Peyer's patch (tissue), 4 donors: Measurements from ENCODE around the gene LAGE3. TPM values are rescaled to one million over a fixed set of nuclear protein-coding genes. Genes with fewer than 3 reads are reported as not detected.

Experiments
- DNase-seq, 3 donors: peaks; one replicate each; pipeline ENCODE4 v3.0.0-alpha.2; 2017 to 2019
- H3K27ac ChIP-seq, 4 donors: fragments of 200-600 bp; sonication (generic); one replicate each; pipeline ENCODE4 v1.5.1; 2016 to 2019
- H3K27me3 ChIP-seq, 2 donors: fragments of 200-600 bp; sonication (generic); one replicate each; pipeline ENCODE4 v1.5.1; 2019
- H3K36me3 ChIP-seq, 3 donors: fragments of 200-600 bp; sonication (generic); one replicate each; pipeline ENCODE4 v1.5.1; 2016 to 2019
- H3K4me1 ChIP-seq, 4 donors: fragments of 200-600 bp; sonication (generic); one replicate each; pipeline ENCODE4 v1.5.1; 2016 to 2019
- H3K4me3 ChIP-seq, 4 donors: fragments of 200-600 bp; sonication (generic); 1 replicate in 3 of 4; 2 replicates in 1 of 4; pipeline ENCODE4 v1.5.1; 2016 to 2019; ENCODE audit warnings: mild to moderate bottlenecking in 1 of 4
- H3K9me3 ChIP-seq, 4 donors: fragments of 200-600 bp; sonication (generic); one replicate each; pipeline ENCODE4 v1.5.1; 2016 to 2019; ENCODE audit warnings: mild to moderate bottlenecking in 1 of 4
- CTCF ChIP-seq, 6 experiments: fragments of 450-650 bp in 4 of 6; fragments of 200-600 bp in 2 of 6; sonication (generic) in 1 of 6; IDR thresholded peaks; one replicate each; pipeline ENCODE4 v1.5.1; 2017 to 2019; ENCODE audit warnings: antibody characterized with exemption in 6 of 6, mild to moderate bottlenecking in 3 of 6, moderate library complexity in 1 of 6
- POLR2A ChIP-seq, 2 donors: fragments of 450-650 bp; IDR thresholded peaks; one replicate each; pipeline ENCODE4 v1.5.1; 2017; ENCODE audit warnings: antibody characterized with exemption in 2 of 2, mild to moderate bottlenecking in 2 of 2, moderate library complexity in 2 of 2
- total RNA-seq, 4 donors: library from RNA; depleted of rRNA; stranded (reverse); fragments of >200 nt; gene quantifications; one replicate each; pipeline ENCODE4 v1.1.0, GENCODE V29; 2016

Gene LAGE3
- total RNA-seq, 4 donors from 2014 or later: 8.5 to 15.7 (median 10.8) TPM

DNA sequence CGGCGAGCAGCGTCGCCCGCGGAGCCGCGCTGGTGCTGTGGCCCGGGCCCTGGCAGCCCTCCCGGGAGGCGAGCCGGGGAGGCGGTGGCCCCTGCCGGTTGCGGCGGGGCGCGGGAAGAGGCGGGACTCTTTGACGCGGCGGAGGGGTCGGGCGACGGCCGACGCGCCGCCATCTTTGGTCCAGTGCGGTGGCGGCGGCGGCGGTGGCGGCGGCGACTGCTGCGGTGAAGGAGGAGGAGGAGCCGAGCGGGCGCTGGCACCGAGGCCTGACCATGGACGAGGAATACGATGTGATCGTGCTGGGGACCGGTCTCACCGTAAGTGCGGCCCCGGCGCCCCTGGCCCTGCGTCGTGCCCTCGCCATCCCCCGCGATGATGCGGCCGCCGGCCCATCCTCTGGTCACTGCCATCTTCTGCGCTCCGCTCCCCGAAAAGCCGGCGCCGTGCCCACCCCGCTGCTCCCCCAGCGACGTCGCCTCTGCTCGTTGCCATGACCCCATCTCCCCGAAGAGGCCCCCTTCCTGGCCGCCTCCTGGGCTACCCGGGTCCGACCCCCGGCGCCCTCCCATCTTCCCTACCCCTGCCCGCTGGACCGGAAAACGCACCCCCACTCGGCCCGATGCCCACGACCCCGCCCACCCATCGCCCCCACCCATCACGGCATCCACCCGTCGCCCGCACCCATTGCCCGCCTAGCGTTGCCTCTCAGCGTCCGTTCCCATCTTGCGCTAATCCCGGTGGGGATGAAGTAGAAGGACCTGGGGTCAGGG is 41.9 kb downstream of the LAGE3 start, which contains the start of gene GDI1:
Gene GDI1, plus strand, starts transcription at position 172 of the 770 bp plus-strand sequence. Its CDS starts 101 bp downstream, at position 273.
- H3K4me3 ChIP-seq: peak within 1 kb of the TSS; percentile 68 to 81 (median 75)
- H3K27me3 ChIP-seq: no peaks in the 10 kb centered on the region
- TF ChIP-seq CTCF (IDR thresholded peaks at IDR 0.05) (no peak), POLR2A (IDR thresholded peaks at IDR 0.05) (peak in 1 of 2 donors; percentile 17)
- peak within 1 kb of the TSS; percentile 84 to 95 (median 92) for H3K27ac ChIP-seq
- H3K9me3 ChIP-seq: no peaks in the 10 kb centered on the region
- peak in 2 of 3 donors; percentile 66 to 67 for DNase-seq
- peaks cover 0 to 27% (median 0%) of the 10 kb centered on the region in 3 donors for H3K36me3 ChIP-seq
- H3K4me1 ChIP-seq: peaks cover 0 to 14% (median 0%) of the 10 kb centered on the region in 4 donors

DNA sequence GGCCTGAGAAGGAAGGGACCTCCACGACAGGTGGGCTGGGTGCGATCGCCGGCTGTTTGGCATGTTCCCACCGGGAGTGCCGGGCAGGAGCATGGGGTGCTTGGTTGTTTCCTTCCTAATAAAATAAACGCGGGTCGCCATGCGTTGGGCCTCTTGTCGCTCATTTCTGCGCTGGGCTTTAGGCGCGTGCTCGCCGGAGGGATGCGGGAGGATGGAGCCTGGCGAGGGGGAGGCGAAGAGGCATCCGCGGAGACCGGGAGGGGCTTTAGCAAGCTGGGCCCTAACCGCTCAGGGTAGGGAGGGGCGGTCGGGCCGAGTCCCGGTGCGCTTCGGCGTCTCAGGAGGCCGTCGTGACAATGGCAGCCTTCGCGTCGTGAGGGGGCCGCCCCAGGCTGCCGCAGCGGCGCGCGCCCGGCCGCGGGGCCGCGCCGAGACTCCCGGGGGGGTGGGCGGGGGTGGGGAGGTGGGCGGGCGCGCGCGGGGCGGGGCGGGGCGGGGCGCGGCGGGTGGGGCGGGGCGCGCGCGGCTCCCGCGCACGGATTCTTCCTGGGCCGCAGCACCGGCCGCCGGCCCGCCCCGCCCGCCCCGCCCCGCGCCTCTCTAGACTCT is 42.6 kb downstream of the LAGE3 start:
- Histone ChIP-seq H3K4me3 (peak overlapping the region; percentile 68 to 81 (median 75)), H3K4me1 (peaks cover 0 to 14% (median 0%) of the 10 kb centered on the region in 4 donors), H3K9me3 (no peaks in the 10 kb centered on the region), H3K27me3 (no peaks in the 10 kb centered on the region), H3K36me3 (peaks cover 0 to 24% (median 0%) of the 10 kb centered on the region in 3 donors), H3K27ac (peak overlapping the region; percentile 84 to 95 (median 92))
- DNase-seq: peak in 2 of 3 donors; percentile 58
- no peak for TF ChIP-seq CTCF (IDR thresholded peaks at IDR 0.05)
- no peak for TF ChIP-seq POLR2A (IDR thresholded peaks at IDR 0.05)

DNA sequence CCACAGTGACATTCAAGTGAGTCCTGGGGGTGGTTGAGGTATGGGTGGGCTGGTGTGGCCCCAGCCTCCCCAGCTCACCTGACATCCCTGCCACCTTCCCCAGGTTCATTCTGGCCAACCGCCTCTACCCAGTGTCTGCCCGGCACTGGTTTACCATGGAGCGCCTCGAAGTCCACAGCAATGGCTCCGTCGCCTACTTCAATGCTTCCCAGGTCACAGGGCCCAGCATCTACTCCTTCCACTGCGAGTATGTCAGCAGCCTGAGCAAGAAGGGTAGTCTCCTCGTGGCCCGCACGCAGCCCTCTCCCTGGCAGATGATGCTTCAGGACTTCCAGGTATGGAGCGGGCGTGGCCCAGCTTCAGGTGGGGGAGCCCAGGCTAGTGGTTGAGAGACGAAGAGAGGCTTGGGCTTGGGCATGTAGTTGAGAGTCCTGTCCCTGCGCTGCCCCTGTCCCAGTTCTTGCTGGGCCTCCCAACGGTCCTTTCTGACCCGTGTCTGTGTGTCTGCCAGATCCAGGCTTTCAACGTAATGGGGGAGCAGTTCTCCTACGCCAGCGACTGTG is 43.8 kb downstream of the LAGE3 start:
- no peaks in the 10 kb centered on the region for H3K9me3 ChIP-seq
- no peaks in the 10 kb centered on the region for H3K27me3 ChIP-seq
- H3K36me3 ChIP-seq: peaks cover 0 to 17% (median 0%) of the 10 kb centered on the region in 3 donors
- H3K4me3 ChIP-seq: no peak overlapping the region
- H3K4me1 ChIP-seq: peaks cover 0 to 14% (median 0%) of the 10 kb centered on the region in 4 donors
- H3K27ac ChIP-seq: no peak overlapping the region
- DNase-seq: no peak
- TF ChIP-seq POLR2A (IDR thresholded peaks at IDR 0.05) (no peak), CTCF (IDR thresholded peaks at IDR 0.05) (no peak)

DNA sequence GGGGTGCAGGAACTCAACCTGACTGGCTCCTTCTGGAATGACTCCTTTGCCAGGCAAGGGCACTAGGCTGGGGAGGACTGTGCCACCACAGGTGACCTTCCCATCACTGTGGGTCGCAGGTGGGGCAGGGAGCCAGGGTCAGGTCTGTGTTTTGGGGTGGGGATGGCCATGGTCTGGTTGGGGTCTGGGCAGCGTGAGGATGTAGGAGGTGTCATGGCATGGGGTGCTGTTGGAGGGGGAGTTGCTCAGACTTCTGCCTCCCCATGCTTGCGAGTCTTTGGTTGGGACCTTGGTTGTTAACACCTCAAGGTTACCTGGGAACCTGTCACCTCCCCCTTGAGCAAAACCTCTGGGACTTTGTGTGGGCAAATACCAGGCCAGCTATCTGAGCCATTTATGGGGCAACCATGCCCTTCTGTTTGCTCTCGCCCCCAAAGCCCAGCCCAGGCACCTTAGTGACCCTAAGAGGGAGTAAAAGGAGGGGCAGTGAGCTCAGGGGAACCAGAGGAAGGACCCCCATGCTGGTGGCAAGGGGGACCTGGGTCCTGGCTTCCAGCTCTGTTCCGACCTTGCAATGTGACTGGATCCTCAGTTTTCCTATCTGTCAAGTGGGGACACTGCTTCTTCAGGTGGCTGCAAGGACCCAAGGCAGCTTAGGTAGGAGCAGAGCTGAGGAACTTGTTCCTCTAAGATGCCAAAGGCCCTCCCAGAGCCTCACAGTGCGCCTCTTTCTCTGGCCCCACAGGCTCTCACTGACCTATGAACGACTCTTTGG is 44.5 kb downstream of the LAGE3 start:
- Histone ChIP-seq H3K4me3 (no peak overlapping the region), H3K4me1 (peaks cover 0 to 18% (median 0%) of the 10 kb centered on the region in 4 donors), H3K27me3 (no peaks in the 10 kb centered on the region), H3K9me3 (no peaks in the 10 kb centered on the region), H3K27ac (no peak overlapping the region), H3K36me3 (peaks cover 0 to 17% (median 0%) of the 10 kb centered on the region in 3 donors)
- TF ChIP-seq POLR2A (IDR thresholded peaks at IDR 0.05) (no peak), CTCF (IDR thresholded peaks at IDR 0.05) (no peak)
- no peak for DNase-seq

DNA sequence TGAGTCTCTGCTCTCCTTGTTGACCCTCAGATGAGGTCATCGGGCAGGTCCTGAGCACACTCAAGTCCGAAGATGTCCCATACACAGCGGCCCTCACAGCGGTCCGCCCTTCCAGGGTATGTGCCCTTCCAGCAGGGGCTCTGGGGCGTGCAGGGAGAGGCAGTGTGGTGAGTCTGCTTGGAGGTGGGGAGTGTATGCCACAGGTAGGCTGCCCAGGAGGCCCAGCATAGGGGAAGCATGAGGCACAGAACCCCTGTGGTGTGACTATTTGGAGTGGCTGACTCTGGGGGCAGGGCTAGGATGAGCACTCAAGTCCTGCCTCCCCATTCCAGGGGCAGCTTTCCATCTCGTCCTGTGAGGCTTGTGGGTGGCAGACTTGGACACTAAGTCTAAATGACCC is 45.5 kb downstream of the LAGE3 start:
- Histone ChIP-seq H3K27ac (no peak overlapping the region), H3K27me3 (no peaks in the 10 kb centered on the region), H3K36me3 (peaks cover 0 to 17% (median 0%) of the 10 kb centered on the region in 3 donors), H3K4me1 (peaks cover 0 to 20% (median 0%) of the 10 kb centered on the region in 4 donors), H3K4me3 (no peak overlapping the region), H3K9me3 (no peaks in the 10 kb centered on the region)
- TF ChIP-seq POLR2A (IDR thresholded peaks at IDR 0.05) (no peak), CTCF (IDR thresholded peaks at IDR 0.05) (no peak)
- DNase-seq: no peak
